ENCODE results near the gene PALMD.

- TF ChIP-seq POLR2A (IDR thresholded peaks at IDR 0.05) = no peak
- TF ChIP-seq, protein P1, sequence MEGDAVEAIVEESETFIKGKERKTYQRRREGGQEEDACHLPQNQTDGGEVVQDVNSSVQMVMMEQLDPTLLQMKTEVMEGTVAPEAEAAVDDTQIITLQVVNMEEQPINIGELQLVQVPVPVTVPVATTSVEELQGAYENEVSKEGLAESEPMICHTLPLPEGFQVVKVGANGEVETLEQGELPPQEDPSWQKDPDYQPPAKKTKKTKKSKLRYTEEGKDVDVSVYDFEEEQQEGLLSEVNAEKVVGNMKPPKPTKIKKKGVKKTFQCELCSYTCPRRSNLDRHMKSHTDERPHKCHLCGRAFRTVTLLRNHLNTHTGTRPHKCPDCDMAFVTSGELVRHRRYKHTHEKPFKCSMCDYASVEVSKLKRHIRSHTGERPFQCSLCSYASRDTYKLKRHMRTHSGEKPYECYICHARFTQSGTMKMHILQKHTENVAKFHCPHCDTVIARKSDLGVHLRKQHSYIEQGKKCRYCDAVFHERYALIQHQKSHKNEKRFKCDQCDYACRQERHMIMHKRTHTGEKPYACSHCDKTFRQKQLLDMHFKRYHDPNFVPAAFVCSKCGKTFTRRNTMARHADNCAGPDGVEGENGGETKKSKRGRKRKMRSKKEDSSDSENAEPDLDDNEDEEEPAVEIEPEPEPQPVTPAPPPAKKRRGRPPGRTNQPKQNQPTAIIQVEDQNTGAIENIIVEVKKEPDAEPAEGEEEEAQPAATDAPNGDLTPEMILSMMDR (IDR thresholded peaks at IDR 0.05) = no peak
These were observed 50.7 kb downstream of the PALMD start for GRCh38 chr1:99696616-99697015.
